Lung (tissue), 12 donors: ENCODE data around the gene ZNF823. TPM values are rescaled to one million over a fixed set of nuclear protein-coding genes. Genes with fewer than 3 reads are reported as not detected.
"Not testable (repeated sequence)": the region's sequence is repeated elsewhere in the genome, so short reads cannot be mapped to it uniquely, and the experiment has no call there.

Experiments
- ATAC-seq: fragments of 200-7000 bp; cut with Tn5 transposase; one replicate; pipeline ENCODE4 v1.9.1; 2020; ENCODE audit warnings: moderate number of reproducible peaks; ENCODE audit not compliant: insufficient read depth, low FRiP score
- DNase-seq, 3 donors: peaks; one replicate each; pipeline ENCODE4 v3.0.0-alpha.2; 2013 to 2017
- H3K27ac ChIP-seq, 2 donors: one replicate each; pipeline ENCODE4 v1.5.1; 2013; ENCODE audit warnings: mild to moderate bottlenecking in 2 of 2, moderate library complexity in 2 of 2, control low read depth in 1 of 2, inconsistent platforms in 1 of 2, low read depth in 1 of 2, low read length in 1 of 2
- H3K27me3 ChIP-seq, 3 donors: one replicate each; pipeline ENCODE4 v1.5.1; 2013; ENCODE audit warnings: low read length in 2 of 3; ENCODE audit not compliant: control insufficient read depth in 3 of 3, insufficient read depth in 3 of 3
- H3K36me3 ChIP-seq, 4 donors: one replicate each; pipeline ENCODE4 v1.5.1; 2013; ENCODE audit warnings: low read length in 4 of 4, mild to moderate bottlenecking in 1 of 4, moderate library complexity in 1 of 4; ENCODE audit not compliant: control insufficient read depth in 4 of 4, insufficient read depth in 4 of 4
- H3K4me1 ChIP-seq, 5 donors: one replicate each; pipeline ENCODE4 v1.5.1; 2013; ENCODE audit warnings: low read length in 5 of 5, mild to moderate bottlenecking in 2 of 5, moderate library complexity in 1 of 5; ENCODE audit not compliant: control insufficient read depth in 5 of 5, insufficient read depth in 5 of 5
- H3K4me3 ChIP-seq: one replicate; pipeline ENCODE4 v1.5.1; 2013; ENCODE audit warnings: mild to moderate bottlenecking, control low read depth, moderate library complexity
- H3K9ac ChIP-seq, 2 donors: one replicate each; pipeline ENCODE4 v1.5.1; 2013; ENCODE audit warnings: low read length in 2 of 2, control low read depth in 1 of 2; ENCODE audit not compliant: insufficient read depth in 1 of 2
- H3K9me3 ChIP-seq, 4 donors: one replicate each; pipeline ENCODE4 v1.5.1; 2013; ENCODE audit warnings: low read length in 3 of 4, mild to moderate bottlenecking in 1 of 4, moderate library complexity in 1 of 4; ENCODE audit not compliant: control insufficient read depth in 4 of 4, insufficient read depth in 3 of 4
- WGBS, 2 donors: extraction: QIAGEN DNeasy Blood & Tissue Kit; methylation state at CpG; one replicate each; pipeline ENCODE4 v1.1.7; 2013; 5-methylcytosine and 5-hydroxymethylcytosine counted together
- polyA plus RNA-seq, 2 donors: library from polyadenylated mRNA; stranded (reverse); fragments of 200-250 nt; gene quantifications; one replicate each; pipeline ENCODE4 v1.2.1, GENCODE V29; 2013
- total RNA-seq, 2 donors: library from RNA; depleted of rRNA in 1 of 2; stranded (reverse); fragments of >200 nt in 1 of 2; gene quantifications; one replicate each; pipeline ENCODE4 v1.2.1, GENCODE V29; 2014 to 2021
- TF ChIP-seq, protein P1 (sequence below): IDR thresholded peaks from 2 replicates; pipeline ENCODE4 v1.5.1; 2012; ENCODE audit warnings: mild to moderate bottlenecking; ENCODE audit errors: control extremely low read depth, extremely low read depth
- donor health status: control.
- donor health status: control.
- donor health status: Bipolar disorder and iron deficiency.
- donor health status: healthy.
- donor health status: DM: yes; HTN: yes; CAD: no.

Gene ZNF823
- total and polyA plus RNA-seq, 4 donors, result 2.4 to 13.1 (median 4.9) TPM

DNA sequence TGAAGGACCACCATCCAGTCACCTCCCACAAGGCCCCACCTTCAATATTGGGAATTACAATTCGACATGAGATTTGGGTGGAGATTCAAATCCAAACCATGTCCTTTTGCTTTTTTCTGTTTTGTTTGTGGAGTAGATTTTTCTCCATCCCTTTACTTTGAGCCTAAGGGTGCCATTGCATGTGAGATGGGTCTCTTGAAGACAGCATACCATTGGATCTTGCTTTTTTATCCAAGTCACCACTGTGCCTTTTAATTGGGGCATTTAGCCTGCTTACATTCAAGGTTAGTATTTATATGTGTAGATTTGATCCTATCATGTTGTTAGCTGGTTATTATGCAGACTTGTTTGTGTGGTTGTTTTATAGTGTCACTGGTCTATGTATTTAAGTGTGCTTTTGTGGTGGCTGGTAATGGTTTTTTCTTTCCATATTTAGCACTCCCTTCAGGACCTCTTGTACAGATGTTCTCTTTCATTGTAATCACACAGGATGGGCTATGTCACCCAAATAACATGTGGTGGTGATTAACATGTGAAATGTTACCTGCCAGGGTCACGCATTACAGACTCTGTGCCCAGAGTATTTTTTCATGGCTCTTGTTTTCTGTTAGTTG is 58.0 kb downstream of the ZNF823 start:
- peaks cover 0 to 17% (median 6%) of the 10 kb centered on the region in 4 donors for H3K36me3 ChIP-seq
- H3K27me3 ChIP-seq, result no peaks in the 10 kb centered on the region
- no peak for ATAC-seq
- no peak overlapping the region for H3K4me3 ChIP-seq
- WGBS, 2 donors, result 87 to 95% methylated on average over 2 of the region's 2 CpGs
- H3K9me3 ChIP-seq, result peaks cover 5 to 23% (median 13%) of the 10 kb centered on the region in 4 donors
- DNase-seq, result no peak
- TF ChIP-seq, protein P1, sequence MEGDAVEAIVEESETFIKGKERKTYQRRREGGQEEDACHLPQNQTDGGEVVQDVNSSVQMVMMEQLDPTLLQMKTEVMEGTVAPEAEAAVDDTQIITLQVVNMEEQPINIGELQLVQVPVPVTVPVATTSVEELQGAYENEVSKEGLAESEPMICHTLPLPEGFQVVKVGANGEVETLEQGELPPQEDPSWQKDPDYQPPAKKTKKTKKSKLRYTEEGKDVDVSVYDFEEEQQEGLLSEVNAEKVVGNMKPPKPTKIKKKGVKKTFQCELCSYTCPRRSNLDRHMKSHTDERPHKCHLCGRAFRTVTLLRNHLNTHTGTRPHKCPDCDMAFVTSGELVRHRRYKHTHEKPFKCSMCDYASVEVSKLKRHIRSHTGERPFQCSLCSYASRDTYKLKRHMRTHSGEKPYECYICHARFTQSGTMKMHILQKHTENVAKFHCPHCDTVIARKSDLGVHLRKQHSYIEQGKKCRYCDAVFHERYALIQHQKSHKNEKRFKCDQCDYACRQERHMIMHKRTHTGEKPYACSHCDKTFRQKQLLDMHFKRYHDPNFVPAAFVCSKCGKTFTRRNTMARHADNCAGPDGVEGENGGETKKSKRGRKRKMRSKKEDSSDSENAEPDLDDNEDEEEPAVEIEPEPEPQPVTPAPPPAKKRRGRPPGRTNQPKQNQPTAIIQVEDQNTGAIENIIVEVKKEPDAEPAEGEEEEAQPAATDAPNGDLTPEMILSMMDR, result no peak
- H3K27ac ChIP-seq, result no peak overlapping the region
- H3K4me1 ChIP-seq, result no peaks in the 10 kb centered on the region
- H3K9ac ChIP-seq, result no peak overlapping the region

DNA sequence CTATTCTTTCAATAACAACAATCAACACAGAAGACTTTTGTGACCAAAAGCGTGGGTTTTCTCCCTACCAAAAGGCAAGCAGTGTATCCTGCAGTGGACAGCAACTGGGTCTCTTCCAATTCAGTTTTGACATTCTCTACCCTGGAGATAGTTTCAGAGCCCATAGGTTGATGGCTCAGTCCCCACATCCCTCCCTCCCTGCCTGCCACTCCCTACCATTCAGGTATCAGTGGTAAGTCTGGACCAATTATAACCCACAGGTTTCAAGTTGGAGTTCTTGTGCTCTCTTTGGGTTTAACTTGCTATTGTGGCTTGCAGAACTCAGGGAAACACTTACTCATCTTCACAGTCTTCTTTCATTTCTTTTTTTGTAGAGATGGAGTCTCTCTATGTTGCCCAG is 60.2 kb downstream of the ZNF823 start:
- peaks cover 0 to 12% (median 6%) of the 10 kb centered on the region in 4 donors for H3K9me3 ChIP-seq

DNA sequence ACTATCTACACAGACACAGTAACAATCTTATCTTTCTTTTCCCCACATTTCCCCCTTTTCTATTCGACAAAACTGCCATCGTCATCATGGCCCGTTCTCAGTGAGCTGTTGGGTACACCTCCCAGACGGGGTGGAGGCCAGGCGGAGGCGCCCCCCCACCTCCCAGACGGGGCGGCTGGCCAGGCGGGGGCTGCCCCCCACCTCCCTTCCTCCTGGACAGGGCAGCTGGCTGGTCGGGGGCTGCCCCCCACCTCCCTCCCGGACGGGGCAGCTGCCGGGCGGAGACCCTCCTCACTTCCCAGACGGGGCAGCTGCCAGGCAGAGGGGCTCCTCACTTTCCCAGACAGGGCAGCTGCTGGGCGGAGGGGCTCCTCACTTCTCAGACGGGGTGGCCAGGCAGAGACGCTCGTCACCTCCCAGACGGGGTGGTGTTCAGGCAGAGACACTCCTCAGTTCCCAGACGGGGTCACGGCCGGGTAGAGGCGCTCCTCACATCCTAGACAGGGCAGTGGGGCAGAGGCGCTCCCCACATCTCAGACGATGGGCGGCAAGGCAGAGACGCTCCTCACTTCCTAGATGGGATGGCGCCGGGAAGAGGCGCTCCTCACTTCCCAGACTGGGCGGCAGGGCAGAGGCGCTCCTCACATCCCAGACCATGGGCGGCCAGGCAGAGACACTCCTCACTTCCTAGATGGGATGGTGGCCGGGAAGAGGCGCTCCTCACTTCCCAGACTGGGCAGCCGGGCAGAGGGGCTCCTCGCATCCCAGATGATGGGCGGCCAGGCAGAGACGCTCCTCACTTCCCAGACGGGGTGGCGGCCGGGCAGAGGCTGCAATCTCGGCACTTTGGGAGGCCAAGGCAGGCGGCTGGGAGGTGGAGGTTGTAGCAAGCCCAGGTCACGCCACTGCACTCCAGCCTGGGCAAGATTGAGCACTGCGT is 61.8 kb downstream of the ZNF823 start:
- not testable (repeated sequence) for ATAC-seq

More for the DNA sequence above, 60.2 kb downstream of the ZNF823 start:
- Histone ChIP-seq H3K9ac (no peak overlapping the region), H3K27ac (no peak overlapping the region), H3K27me3 (no peaks in the 10 kb centered on the region), H3K36me3 (peaks cover 0 to 12% (median 0%) of the 10 kb centered on the region in 4 donors), H3K4me1 (peaks cover 0 to 5% (median 0%) of the 10 kb centered on the region in 5 donors), H3K4me3 (no peak overlapping the region)
- no peak for DNase-seq
- TF ChIP-seq, protein P1, result no peak
- ATAC-seq, result no peak
- 97 to 100% methylated on average over 1 of the region's 1 CpG for WGBS, 2 donors

DNA sequence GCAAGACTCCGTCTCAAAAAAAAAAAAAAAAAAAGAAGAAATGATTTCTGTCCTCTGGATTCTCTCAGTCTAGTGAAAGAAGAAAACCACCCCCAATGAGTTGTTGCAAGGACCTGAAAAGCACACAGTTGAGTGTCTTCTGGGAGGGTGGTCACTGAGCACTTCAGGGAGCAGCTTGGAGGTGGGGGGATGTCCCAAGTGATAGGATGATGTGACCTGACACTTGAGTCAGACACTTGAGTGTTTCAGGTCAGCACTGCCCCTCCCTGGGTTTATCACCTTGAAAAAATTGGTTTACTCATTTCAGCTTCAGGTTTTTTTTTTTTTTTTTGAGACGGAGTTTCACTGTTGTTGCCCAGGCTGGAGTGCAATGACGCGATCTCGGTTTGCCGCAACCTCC is 63.2 kb downstream of the ZNF823 start:
- ATAC-seq, result no peak
- TF ChIP-seq, protein P1, result no peak
- WGBS, 2 donors, result 95 to 97% methylated on average over 5 to 6 of the region's 6 CpGs

More for the DNA sequence above, 61.8 kb downstream of the ZNF823 start:
- not testable (repeated sequence) for H3K27ac ChIP-seq, H3K36me3 ChIP-seq, H3K4me3 ChIP-seq, H3K27me3 ChIP-seq, H3K4me1 ChIP-seq, H3K9me3 ChIP-seq, DNase-seq, H3K9ac ChIP-seq
- WGBS, 2 donors, result 91 to 96% methylated on average over 35 to 42 of the region's 47 CpGs

More for the DNA sequence above, 63.2 kb downstream of the ZNF823 start:
- H3K4me3 ChIP-seq, result no peak overlapping the region
- peaks cover 0 to 5% (median 0%) of the 10 kb centered on the region in 5 donors for H3K4me1 ChIP-seq
- H3K9ac ChIP-seq, result no peak overlapping the region
- H3K27ac ChIP-seq, result no peak overlapping the region
- H3K9me3 ChIP-seq, result peaks cover 0 to 9% (median 3%) of the 10 kb centered on the region in 4 donors
- DNase-seq, result no peak
- H3K27me3 ChIP-seq, result no peaks in the 10 kb centered on the region
- H3K36me3 ChIP-seq, result peaks cover 0 to 3% (median 0%) of the 10 kb centered on the region in 4 donors
